ENCODE data around the gene MS4A2.

DNA sequence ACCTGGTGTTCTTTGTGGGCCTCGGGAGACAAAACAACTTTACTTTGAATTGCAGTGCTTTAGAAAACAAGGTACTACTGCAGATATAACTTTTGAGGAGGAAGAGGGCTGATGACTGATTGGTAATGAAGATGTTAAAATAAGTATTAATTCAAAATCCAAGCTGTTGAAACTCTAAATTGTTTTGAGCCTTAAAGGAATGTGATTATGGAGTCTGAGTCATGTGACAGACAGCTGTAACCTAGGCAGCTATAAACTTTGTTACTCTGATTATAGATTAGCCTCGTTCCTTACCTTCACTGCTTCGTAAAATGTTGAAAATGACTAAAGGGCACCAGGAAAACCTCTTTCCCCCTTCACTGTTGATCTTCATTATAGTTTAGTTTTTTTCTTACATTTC lies 43.4 kb downstream of the MS4A2 start:
- TF ChIP-seq POLR2AphosphoS5 (IDR thresholded peaks at IDR 0.05), result no peak
- TF ChIP-seq POLR2A (IDR thresholded peaks at IDR 0.05), result no peak
- TF ChIP-seq, protein P1, sequence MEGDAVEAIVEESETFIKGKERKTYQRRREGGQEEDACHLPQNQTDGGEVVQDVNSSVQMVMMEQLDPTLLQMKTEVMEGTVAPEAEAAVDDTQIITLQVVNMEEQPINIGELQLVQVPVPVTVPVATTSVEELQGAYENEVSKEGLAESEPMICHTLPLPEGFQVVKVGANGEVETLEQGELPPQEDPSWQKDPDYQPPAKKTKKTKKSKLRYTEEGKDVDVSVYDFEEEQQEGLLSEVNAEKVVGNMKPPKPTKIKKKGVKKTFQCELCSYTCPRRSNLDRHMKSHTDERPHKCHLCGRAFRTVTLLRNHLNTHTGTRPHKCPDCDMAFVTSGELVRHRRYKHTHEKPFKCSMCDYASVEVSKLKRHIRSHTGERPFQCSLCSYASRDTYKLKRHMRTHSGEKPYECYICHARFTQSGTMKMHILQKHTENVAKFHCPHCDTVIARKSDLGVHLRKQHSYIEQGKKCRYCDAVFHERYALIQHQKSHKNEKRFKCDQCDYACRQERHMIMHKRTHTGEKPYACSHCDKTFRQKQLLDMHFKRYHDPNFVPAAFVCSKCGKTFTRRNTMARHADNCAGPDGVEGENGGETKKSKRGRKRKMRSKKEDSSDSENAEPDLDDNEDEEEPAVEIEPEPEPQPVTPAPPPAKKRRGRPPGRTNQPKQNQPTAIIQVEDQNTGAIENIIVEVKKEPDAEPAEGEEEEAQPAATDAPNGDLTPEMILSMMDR (IDR thresholded peaks at IDR 0.05 in 8 of 11, conservative IDR thresholded peaks at IDR 0.05 in 3 of 11), result no peak

Data from spleen (tissue), 7 donors.